A204.1 (cell line): ENCODE measurements around the gene PCNX2.

Source experiments
- FAIRE-seq: peaks from 2 replicates; lab custom pipeline; 2012; peaks lifted over from hg19 to GRCh38; lab: Jason Lieb, UNC

PCNX2 gene

DNA sequence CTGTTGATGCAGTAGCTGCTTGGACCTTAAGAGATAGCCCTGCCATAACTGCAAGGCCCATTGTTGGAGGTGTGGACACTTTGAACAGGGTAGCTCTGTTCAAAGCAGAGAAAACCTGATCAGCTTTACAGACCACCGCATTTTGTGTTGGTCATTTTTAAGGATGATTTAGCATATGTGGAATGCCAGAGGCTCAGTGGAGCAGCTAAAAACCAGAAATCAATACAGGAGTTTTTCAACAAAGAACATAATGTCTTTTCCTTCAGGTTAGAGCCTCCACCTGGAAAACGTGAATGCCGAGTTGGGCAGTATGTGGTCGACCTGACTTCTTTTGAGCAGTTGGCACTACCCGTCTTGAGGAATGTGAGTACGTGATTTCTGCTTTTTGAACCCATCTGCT, 339.4 kb downstream of the PCNX2 start:
- FAIRE-seq = no peak

DNA sequence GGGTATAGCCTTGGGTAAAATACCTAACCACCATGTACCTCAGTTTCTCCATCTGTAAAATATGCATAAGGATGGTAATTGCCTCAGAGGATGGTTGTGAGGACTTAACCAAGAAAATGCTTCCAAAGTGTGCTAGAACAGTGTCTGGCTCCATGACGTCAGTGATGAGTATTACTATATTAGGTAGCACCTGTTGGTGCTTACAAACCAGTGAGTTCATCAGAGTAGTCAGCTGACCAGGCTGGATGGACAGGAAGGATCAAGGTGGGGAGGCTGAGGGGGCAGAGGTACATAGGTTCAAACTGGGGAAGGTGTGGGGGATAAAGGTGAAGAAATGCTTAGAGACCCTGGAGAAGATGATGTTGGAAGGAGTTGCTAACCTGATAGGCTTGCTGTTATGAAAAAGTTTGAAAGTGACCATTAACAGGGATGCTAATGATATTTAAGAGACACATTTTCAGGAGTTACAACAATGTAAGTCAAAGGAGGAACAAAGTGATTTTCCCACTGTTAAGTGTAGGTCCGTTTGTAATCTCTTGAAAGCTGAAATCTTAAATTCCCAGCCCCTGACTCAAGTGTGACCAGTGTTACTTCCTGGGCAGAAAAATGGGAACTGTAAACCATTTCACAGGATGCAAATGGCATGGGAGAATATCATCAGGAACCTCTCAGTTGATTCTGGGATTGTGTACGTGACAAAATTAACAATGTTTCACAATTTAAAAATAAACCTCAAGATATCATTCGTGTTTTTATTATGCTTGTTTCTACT, 340.7 kb downstream of the PCNX2 start:
- no peak for FAIRE-seq

DNA sequence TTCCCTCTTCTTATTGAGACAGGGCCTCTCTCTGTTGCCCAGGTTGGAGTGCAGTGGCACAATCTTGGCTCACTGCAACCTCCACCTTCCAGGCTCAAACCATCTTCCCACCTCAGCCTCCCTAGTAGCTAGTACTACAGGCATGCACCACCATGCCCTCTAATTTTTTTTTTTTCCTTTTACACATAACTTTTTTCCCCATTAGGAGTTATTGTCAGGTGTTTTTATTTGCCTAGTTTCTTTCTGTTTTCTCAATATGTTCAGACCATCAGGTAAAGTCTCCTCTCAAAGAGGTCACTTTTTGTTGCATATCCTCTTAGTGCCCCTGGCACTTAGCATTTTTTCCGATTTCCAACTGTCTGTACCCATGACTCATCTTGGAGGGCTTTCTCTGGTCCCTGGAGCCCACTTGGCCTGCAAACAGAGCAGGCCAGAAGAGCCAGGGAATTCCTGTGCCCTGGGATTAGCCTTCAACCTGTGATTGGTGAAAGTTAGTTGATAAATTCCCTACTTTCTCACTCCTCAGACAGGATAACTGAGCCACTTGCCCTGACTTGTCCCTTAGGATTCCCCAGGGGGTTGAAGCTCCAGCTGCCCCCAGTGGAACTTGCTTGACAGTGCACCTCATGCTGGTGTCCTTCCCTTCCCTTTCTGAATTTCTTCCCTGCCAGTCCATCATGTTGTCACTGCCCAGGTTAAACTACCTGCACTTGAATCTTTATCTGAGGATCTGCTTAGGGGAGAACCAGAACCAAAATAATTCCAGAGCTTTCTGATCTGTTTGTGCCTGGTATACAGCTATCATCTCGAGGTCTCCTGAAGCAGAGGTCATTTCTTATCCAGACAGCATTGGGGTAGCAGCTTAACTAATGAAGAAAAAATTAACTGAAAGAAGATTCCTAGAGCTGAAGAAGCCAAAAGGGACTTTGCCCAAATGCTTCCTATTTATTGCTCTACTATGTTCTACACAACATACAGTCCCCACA, 342.7 kb downstream of the PCNX2 start:
- no peak for FAIRE-seq

DNA sequence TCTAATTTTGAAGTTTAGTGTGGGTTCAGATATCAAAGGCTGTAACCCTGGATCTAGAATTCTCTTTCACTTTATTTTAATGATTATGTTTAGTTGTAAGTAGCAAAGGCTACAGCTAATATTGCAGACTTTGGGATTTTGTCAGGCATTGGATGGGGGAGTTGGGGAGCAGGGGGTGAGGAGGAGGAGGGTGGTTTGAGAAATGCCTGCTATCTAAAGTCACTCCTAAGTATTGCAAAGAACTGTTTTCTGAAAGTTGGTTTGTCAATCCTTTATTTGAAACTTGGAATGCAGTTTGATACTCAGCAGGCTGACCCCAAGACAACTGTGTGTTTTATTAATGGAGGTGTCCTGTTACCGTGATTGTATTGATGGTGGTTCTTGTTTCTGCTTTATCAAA, 343.9 kb downstream of the PCNX2 start:
- FAIRE-seq = no peak

DNA sequence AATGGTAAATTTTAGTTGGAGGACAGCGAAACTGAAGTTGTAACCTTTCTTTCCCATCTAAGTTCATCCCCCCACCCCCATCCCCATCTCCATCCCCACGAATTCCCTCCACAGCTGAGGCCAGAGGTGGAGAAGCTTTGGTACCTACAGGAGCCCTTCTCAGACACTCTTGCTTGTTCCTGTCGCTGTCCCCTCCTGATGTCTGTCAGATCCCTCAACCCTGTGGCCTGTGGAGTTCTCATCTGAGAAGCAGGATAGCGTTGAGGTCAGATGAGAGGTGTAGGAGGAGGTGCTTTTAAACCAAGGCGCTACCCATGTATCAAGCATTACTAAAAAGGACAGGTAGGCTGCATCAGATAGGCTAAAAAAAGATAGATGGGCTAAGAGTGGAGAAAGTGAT, 344.3 kb downstream of the PCNX2 start:
- FAIRE-seq = no peak

DNA sequence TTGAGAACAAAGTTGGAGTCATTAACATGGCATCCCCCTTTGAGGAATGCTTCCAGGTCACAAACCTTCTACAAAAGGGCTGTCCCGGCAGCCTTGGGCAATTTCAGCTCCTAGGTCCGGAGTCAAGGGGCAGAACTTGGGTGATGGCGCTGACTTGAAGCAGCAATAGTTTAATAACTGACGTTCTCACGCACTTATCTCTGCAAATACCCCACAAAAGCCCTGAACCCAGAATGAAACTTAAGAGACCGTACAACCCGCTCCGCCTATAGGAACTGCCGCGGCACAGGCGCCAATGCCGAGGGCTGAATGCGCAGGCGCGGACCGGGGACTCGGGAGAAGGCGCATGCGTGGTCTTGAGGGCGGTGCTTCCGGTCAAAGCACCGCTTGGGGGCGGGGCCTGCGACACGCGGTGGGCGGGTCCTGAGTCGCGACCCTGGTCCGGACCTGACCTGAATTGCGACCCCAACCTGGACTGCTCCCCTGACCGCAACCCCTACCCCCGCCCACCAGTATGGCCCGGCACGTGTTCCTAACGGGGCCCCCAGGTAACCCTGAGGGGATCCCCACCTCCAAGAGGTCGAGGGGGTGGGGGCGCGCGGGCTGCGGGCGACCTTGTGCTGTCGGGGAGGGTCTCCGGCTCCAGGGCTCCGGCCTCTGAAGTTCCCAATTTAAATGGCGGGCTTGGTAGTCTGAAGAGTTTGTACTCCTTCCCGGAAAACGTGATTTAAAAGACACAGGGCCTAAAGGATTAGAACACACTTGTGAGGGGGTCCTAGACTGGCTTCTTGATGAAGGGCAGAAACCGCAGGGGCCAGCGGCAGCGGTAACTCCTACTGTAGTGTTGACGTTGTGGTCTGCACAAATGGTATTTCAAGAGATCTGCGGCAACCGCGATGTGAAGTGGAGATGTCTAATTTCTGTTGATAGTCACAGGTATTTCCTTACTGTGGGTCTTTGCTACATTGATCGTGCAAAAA, 345.0 kb downstream of the PCNX2 start, which contains the start of gene NTPCR:
Gene NTPCR, plus strand, starts transcription at position 415 of the 980 bp plus-strand sequence. Its CDS starts 100 bp downstream, at position 515.
- peak; percentile 84 for FAIRE-seq

DNA sequence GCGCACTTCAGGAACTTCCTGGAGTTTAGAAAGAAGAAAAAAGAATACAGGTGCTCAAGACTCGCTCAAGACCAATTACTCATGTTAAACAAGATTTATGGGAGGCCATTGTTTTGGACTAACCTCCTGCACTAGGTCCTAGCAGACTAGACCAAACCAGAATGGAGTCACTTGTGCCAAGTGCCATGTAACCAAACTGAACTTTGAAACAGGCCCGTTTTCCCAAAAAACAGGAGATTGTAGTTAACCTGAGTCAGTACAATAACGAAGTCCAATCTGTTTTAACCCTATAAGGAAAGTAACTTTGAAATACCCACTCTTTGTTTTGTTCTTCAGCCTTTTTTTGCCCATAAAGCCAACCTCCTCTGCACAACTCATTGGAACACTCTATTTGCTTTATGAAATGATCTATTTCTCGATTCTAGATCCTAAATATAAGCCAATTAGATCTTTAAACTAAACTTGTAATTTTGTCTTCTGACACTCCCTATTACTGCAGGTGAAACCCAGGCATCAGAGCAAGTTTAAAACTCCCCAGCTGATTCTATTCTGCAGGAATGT, 345.8 kb downstream of the PCNX2 start:
- FAIRE-seq = no peak

DNA sequence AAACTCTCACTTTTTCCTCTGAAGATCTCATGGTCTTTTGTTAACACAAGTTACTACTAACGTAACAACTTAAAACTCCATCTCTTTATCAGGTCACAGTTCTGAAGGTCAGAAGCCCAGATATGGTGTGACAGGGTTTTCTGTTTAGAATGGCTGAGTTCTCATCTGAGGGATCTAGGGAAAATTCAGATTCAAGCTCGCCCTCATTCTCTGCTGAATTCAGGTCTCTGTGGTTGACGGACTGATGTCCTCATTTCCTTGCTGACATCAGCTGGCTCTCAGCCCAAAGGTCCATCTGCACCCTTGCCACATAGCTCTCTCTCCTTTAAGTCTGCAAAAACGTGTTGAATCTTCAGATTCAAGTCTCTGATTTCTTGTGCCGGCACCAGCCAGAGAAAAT, 351.2 kb downstream of the PCNX2 start:
- FAIRE-seq = no peak

DNA sequence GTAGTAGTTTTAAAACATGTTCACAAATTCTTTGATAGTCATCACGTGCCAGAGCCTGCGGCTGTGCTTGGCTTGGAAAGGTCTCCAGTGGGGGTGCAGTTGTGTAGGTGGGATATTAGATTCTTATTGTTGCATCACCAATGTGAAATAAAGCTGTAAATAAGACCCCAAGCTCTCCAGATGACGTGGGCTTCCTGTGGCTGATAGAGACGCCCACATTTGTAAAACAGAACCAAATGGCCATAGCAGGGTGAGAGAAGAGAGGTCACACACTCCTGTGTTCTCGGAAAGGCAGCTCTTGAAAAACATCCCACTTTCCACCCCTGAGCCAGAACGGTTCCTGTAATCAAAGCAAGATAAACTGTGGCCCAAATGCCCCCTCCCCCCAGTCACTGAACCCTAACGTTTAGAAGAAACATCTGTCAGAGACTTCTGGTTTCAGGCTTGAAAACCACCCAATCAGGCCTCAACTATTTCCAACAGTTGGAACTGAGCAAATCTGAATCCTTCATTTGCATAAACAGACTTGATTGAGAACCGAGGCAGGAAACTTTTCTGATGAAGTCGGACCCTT, 351.8 kb downstream of the PCNX2 start:
- no peak for FAIRE-seq

DNA sequence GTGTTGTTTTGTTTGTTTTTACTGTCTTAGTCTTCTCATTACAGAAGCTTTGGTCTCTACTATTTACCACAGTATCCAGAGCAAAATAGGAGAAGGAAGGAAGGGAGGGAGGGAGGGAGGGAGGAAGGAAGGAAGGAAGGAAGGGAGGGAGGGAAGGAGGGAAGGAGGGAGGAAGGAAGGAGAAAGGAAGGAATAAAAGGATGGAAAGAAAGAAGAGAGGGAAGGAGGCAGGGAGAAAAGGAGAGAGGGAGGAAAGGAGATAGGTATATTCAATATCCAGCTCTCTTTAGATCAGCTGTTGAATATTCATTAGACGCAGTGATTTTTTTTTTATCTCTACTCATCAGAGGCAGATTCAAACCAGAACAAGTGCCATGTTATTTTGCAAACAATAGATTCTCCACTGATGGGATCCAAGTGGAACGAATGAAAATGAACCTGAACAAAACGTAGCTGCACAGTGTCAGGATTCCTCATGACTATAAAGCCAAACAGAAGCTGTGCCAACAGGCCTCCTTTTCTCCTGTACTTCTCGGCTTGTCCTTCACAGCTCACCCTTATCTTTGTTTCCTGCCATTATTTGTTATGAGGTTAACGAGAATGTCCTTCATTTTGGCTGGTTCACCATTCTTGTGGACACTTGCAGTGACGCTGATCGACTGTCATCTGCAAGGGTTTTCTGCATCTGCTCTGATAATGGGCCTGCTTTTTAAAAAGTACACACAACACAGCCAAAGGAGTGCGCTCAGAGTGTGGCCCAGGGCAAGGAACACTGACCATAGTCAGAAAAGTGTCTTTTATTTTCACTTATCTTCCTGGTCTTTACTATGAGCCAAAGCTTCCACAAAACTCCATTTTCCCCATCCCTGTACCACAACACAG, 352.9 kb downstream of the PCNX2 start:
- FAIRE-seq = no peak

DNA sequence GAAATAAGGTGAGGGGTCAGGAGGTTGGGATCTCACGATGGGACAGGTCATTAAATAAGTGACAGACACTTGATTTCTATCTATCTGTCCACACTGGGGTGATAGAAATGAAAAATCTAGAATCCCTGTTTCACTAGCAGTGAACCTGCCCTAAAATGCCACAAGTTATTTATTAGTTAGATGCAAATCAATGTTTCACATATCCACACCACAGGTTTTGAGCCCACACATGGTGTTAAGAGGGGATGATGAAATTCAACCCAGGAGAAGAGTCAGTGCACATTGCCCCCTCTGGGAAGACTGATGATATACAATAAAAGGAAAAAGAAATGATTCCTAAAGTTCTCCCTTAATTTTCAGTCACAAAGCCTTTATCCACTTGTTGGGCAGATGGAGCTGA, 355.3 kb downstream of the PCNX2 start:
- FAIRE-seq = no peak

DNA sequence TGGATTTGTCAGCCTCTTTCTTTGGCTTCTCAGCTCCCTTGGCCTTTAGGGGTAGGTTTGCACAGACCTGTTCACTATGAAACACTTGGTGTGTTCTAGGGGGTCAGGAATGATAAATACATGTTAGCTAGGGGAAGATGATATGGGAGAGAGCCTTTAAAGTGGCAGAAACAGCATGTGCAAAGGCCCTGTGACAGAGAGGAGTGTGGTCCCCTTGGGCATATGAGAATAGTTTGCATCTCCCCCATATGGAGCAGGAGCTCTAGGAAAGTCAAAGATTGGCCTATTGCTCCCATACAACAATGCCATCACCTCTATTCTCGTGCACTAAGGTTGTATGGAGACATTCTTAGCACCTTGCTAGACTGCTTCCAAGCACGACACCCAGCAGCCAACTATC, 355.8 kb downstream of the PCNX2 start:
- no peak for FAIRE-seq

DNA sequence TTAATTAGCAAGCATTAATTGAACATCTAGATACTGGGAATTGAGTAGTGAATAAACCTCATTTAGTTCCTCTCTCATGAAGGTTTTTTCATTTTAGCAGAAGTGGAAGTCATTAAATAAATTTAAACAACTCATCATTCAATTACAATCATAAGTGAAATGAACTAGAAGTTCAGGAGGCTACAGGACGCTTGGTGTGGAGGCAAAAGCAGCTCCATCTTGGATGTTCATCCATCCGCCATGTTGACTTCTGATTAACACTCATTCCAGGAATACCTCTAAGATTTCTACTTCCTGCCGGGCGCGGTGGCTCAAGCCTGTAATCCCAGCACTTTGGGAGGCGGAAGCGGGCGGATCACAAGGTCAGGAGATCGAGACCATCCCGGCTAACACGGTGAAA, 356.6 kb downstream of the PCNX2 start:
- FAIRE-seq = no peak

DNA sequence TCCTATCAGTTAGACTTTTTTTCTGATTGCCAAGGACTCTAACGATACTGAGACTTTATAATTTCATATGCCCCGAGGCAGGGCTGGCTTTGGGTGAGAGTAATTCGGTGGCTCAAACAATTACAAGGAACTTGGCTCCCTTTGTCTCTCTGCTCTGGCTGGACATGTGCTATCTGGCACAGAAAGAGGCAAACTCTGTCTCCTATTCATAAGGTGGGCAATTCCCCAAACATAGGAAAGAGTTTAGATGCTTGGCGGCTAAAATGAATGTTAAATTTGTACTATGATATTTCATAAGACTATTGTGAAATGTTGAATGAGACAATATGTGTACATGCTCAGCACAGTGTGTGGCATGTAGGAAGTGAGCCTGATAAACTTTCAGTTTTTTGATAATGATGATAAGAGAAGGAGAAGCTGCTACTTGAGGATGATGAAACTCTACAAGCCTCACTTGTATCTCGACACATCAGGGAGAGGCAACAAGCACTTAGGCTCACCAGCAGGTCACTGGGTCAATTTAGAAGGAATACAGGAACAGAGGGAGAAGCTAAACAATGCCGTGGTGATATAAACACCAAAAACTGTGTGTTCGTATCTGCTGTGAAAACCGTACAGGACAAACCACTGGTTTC, 357.7 kb downstream of the PCNX2 start:
- FAIRE-seq = no peak

DNA sequence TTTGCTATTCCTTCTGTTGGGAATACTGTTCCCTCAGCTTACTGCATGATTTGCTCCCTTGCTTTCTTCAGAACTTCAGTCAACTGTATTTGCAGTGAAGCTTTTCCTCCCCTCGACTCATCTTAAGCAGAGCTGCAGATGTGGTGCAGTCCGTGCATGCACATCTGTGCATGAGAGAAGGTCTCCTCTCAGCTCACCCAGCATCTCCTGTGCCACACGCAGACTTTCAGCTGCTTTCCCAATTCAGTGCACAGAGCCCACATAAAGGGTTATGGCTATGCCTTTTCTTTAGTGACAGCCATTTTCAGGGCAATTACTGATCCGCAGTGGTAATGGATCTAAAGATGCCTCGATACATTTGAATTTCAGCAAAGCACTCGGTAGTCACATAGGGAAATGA, 358.6 kb downstream of the PCNX2 start:
- FAIRE-seq = no peak
